IPS-NIHi11 (cell line): ENCODE results near the gene SYPL1.

Experiments
- DNase-seq: peaks from one replicate; pipeline ENCODE4 v3.0.0; 2012; ENCODE audit warnings: mixed read lengths, low spot score

The SYPL1 gene

GRCh38 chr7:106092204-106092603 lies 19.9 kb downstream of the SYPL1 start:
- no peak for DNase-seq

GRCh38 chr7:106089647-106090046 lies 22.5 kb downstream of the SYPL1 start:
- no peak for DNase-seq

- DNase-seq, result no peak
These were observed 24.1 kb downstream of the SYPL1 start for GRCh38 chr7:106088014-106088413.

- no peak for DNase-seq
These were observed 26.1 kb downstream of the SYPL1 start for GRCh38 chr7:106086062-106086461.

GRCh38 chr7:106085015-106085414 lies 27.1 kb downstream of the SYPL1 start:
- DNase-seq, result no peak

GRCh38 chr7:106083717-106084116 lies 28.4 kb downstream of the SYPL1 start:
- no peak for DNase-seq

GRCh38 chr7:106082087-106082854 lies 29.8 kb downstream of the SYPL1 start:
- DNase-seq, result no peak

GRCh38 chr7:106080300-106080987 lies 31.7 kb downstream of the SYPL1 start:
- no peak for DNase-seq

GRCh38 chr7:106076537-106076936 lies 35.6 kb downstream of the SYPL1 start:
- no peak for DNase-seq

- no peak for DNase-seq
These were observed 36.2 kb downstream of the SYPL1 start for GRCh38 chr7:106075937-106076336.

GRCh38 chr7:106074257-106074656 lies 37.9 kb downstream of the SYPL1 start:
- no peak for DNase-seq

- DNase-seq, result no peak
These were observed 38.4 kb downstream of the SYPL1 start for GRCh38 chr7:106073701-106074100.

GRCh38 chr7:106072715-106073091 lies 39.4 kb downstream of the SYPL1 start:
- DNase-seq, result no peak

GRCh38 chr7:106071999-106072714 lies 40.0 kb downstream of the SYPL1 start:
- no peak for DNase-seq

- DNase-seq, result no peak
These were observed 40.6 kb downstream of the SYPL1 start for GRCh38 chr7:106071356-106071998.

GRCh38 chr7:106070567-106071254 lies 41.4 kb downstream of the SYPL1 start:
- no peak for DNase-seq

GRCh38 chr7:106070201-106070551 lies 41.9 kb downstream of the SYPL1 start:
- DNase-seq, result no peak

GRCh38 chr7:106069471-106070200 lies 42.5 kb downstream of the SYPL1 start:
- DNase-seq, result no peak

GRCh38 chr7:106068986-106069385 lies 43.1 kb downstream of the SYPL1 start:
- no peak for DNase-seq

GRCh38 chr7:106068538-106068961 lies 43.6 kb downstream of the SYPL1 start:
- DNase-seq, result no peak

GRCh38 chr7:106067678-106068077 lies 44.4 kb downstream of the SYPL1 start:
- no peak for DNase-seq
